Stimulated activated effector memory CD8-positive, alpha-beta T cell treated with anti-CD3 and anti-CD28 coated beads, Interleukin-12 subunit alpha, Interleukin-12 subunit beta, amount 100 ng/mL, for 72 hours (primary cell): Measurements from ENCODE around the gene RHBDF2.

Experiments
- ATAC-seq: fragments of 150-1000 bp; cut with Tn5 transposase; 2 replicates; pipeline ENCODE4 v1.10.0; 2021
- DNase-seq, 2 donors: peaks; one replicate each; pipeline ENCODE4 v3.0.0; 2021 to 2022; ENCODE audit warnings: low spot score in 2 of 2
- H3K27ac Mint-ChIP-seq: one replicate; pipeline ENCODE4 v1.8.0; 2022; ENCODE audit warnings: mild to moderate bottlenecking, mixed read lengths
- H3K36me3 Mint-ChIP-seq: one replicate; pipeline ENCODE4 v1.8.0; 2022; ENCODE audit warnings: mild to moderate bottlenecking, mixed read lengths
- H3K4me1 Mint-ChIP-seq: one replicate; pipeline ENCODE4 v1.8.0; 2022; ENCODE audit warnings: mixed read lengths
- H3K4me3 Mint-ChIP-seq: one replicate; pipeline ENCODE4 v1.8.0; 2022; ENCODE audit warnings: mild to moderate bottlenecking, mixed read lengths
- H3K9me3 Mint-ChIP-seq: one replicate; pipeline ENCODE4 v1.8.0; 2022; ENCODE audit warnings: mixed read lengths

RHBDF2 gene

GRCh38 chr17:76459674-76460073 is 41.5 kb downstream of the RHBDF2 start:
- Mint-ChIP-seq H3K9me3 (no peaks in the 10 kb centered on the region), H3K4me1 (no peaks in the 10 kb centered on the region), H3K4me3 (no peak overlapping the region), H3K36me3 (no peaks in the 10 kb centered on the region), H3K27ac (no peak overlapping the region)
- DNase-seq (no peak), ATAC-seq (no peak)

GRCh38 chr17:76458580-76459490 is 42.4 kb downstream of the RHBDF2 start:
- H3K9me3 Mint-ChIP-seq = no peaks in the 10 kb centered on the region
- H3K36me3 Mint-ChIP-seq = no peaks in the 10 kb centered on the region
- H3K4me1 Mint-ChIP-seq = no peaks in the 10 kb centered on the region
- ATAC-seq (peak; percentile 44), DNase-seq (no peak)
- H3K27ac Mint-ChIP-seq = no peak overlapping the region
- no peak overlapping the region for H3K4me3 Mint-ChIP-seq

- Mint-ChIP-seq H3K9me3 (no peaks in the 10 kb centered on the region), H3K36me3 (no peaks in the 10 kb centered on the region), H3K27ac (peak overlapping the region; percentile 80), H3K4me3 (peak overlapping the region; percentile 81), H3K4me1 (peaks cover 37% of the 10 kb centered on the region)
- no peak for ATAC-seq
- no peak for DNase-seq
Measured at GRCh38 chr17:76453431-76453743, 47.8 kb downstream of the RHBDF2 start.

GRCh38 chr17:76452660-76453430 is 48.4 kb downstream of the RHBDF2 start, which contains the start of gene UBE2O:
Gene UBE2O, minus strand, starts transcription at chr17:76453152. Its CDS starts 11 bp downstream, at chr17:76453141.
- peak; percentile 97 for ATAC-seq
- Mint-ChIP-seq H3K9me3 (no peaks in the 10 kb centered on the region), H3K36me3 (no peaks in the 10 kb centered on the region), H3K4me3 (peak within 1 kb of the TSS; percentile 81), H3K4me1 (peaks cover 43% of the 10 kb centered on the region), H3K27ac (peak within 1 kb of the TSS; percentile 80)
- peak; percentile 96 for DNase-seq

- Mint-ChIP-seq H3K9me3 (no peaks in the 10 kb centered on the region), H3K4me3 (peak overlapping the region; percentile 81), H3K36me3 (no peaks in the 10 kb centered on the region), H3K27ac (no peak overlapping the region), H3K4me1 (peaks cover 49% of the 10 kb centered on the region)
- no peak for DNase-seq
- peak; percentile 51 for ATAC-seq
Measured at GRCh38 chr17:76452127-76452659, 49.0 kb downstream of the RHBDF2 start.

- H3K36me3 Mint-ChIP-seq = no peaks in the 10 kb centered on the region
- peak overlapping the region; percentile 81 for H3K4me3 Mint-ChIP-seq
- peaks cover 56% of the 10 kb centered on the region for H3K4me1 Mint-ChIP-seq
- H3K9me3 Mint-ChIP-seq = no peaks in the 10 kb centered on the region
- ATAC-seq = no peak
- no peak overlapping the region for H3K27ac Mint-ChIP-seq
- no peak for DNase-seq
Measured at GRCh38 chr17:76451506-76451905, 49.7 kb downstream of the RHBDF2 start.

GRCh38 chr17:76449126-76449525 is 52.1 kb downstream of the RHBDF2 start:
- no peaks in the 10 kb centered on the region for H3K9me3 Mint-ChIP-seq
- no peak overlapping the region for H3K27ac Mint-ChIP-seq
- no peak overlapping the region for H3K4me3 Mint-ChIP-seq
- ATAC-seq (no peak), DNase-seq (no peak)
- peaks cover 80% of the 10 kb centered on the region for H3K4me1 Mint-ChIP-seq
- no peaks in the 10 kb centered on the region for H3K36me3 Mint-ChIP-seq

- Mint-ChIP-seq H3K4me1 (peaks cover 85% of the 10 kb centered on the region), H3K27ac (peak overlapping the region; percentile 69), H3K9me3 (no peaks in the 10 kb centered on the region), H3K4me3 (peak overlapping the region; percentile 6), H3K36me3 (no peaks in the 10 kb centered on the region)
- DNase-seq = no peak
- peak; percentile 67 for ATAC-seq
Measured at GRCh38 chr17:76447931-76448652, 53.1 kb downstream of the RHBDF2 start.

- ATAC-seq (peak; percentile 84), DNase-seq (no peak)
- Mint-ChIP-seq H3K27ac (peak overlapping the region; percentile 7), H3K36me3 (no peaks in the 10 kb centered on the region), H3K4me1 (peaks cover 90% of the 10 kb centered on the region), H3K4me3 (peak overlapping the region; percentile 19), H3K9me3 (no peaks in the 10 kb centered on the region)
Measured at GRCh38 chr17:76446449-76447231, 54.6 kb downstream of the RHBDF2 start.

GRCh38 chr17:76445697-76446448 is 55.4 kb downstream of the RHBDF2 start:
- H3K9me3 Mint-ChIP-seq = no peaks in the 10 kb centered on the region
- DNase-seq = no peak
- peak overlapping the region; percentile 19 for H3K4me3 Mint-ChIP-seq
- H3K27ac Mint-ChIP-seq = peak overlapping the region; percentile 7
- no peak for ATAC-seq
- H3K36me3 Mint-ChIP-seq = no peaks in the 10 kb centered on the region
- peaks cover 92% of the 10 kb centered on the region for H3K4me1 Mint-ChIP-seq

- ATAC-seq = peak; percentile 55
- Mint-ChIP-seq H3K4me1 (peaks cover 86% of the 10 kb centered on the region), H3K36me3 (no peaks in the 10 kb centered on the region), H3K4me3 (no peak overlapping the region), H3K9me3 (no peaks in the 10 kb centered on the region), H3K27ac (peak overlapping the region; percentile 7)
- no peak for DNase-seq
Measured at GRCh38 chr17:76444518-76445311, 56.5 kb downstream of the RHBDF2 start.

- DNase-seq = no peak
- no peak for ATAC-seq
- Mint-ChIP-seq H3K36me3 (no peaks in the 10 kb centered on the region), H3K4me1 (peaks cover 86% of the 10 kb centered on the region), H3K4me3 (no peak overlapping the region), H3K27ac (peak overlapping the region; percentile 80), H3K9me3 (no peaks in the 10 kb centered on the region)
Measured at GRCh38 chr17:76442341-76443338, 58.6 kb downstream of the RHBDF2 start.
